Hematopoietic multipotent progenitor cell treated with erythropoietin and hydrocortisone succinate and interleukin-3 and kit ligand, for 17 days (in vitro differentiated cells): ENCODE data around the gene KLHL7.
"Not testable (repeated sequence)": the region's sequence is repeated elsewhere in the genome, so short reads cannot be mapped to it uniquely, and the experiment has no call there.

Source experiments
- DNase-seq: peaks from one replicate; pipeline ENCODE4 v3.0.0-alpha.2; 2015; ENCODE audit warnings: low spot score

Gene KLHL7

DNA sequence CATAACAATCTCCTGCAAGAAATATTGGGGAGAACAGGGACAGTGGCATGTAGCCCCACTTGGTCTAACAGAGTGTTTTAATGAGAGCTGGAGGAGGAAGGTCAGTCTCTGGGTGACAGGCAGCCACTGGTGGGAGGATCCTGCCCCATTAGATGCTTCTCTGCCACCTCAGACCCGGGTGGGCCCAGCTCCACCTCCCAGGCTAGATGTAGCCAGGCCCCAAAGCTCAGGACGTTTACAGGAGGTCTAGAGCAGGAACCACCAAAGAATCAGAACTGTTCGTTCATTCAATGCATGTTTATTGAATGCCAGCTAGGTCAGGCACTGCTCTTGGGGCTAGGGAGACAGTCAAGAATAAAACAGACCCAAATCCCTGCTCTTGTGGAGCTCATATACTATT is 112.6 kb downstream of the KLHL7 start:
- no peak for DNase-seq

DNA sequence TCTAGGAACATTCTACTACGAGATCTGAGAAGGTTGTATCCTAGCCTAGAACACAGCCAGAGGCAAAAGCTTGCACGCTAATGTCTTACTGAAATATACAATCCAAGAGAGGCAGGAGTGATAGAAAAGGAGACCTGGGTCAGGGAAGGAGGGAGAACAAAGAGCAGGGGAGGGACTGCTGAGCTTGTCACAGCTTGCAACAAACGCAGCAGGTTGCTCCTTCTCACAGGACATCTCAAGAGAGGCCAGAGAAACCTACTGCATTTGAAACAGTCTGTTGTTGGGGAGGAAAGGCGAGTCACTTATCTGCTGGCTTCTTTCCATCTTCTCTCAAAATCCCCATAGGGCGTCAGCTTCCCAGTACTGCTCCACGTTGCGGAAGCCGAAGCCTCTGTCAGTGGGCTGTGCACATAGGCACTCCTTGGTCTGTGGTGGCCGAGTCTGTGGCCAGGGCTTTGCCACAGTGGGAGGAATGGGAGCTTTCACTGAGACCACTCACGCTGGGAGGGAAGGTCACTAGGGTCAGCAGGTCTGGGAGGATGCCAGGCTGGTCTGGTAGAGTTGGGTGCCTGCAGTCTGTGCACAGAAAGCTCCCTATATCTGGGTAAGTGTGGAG is 115.2 kb downstream of the KLHL7 start:
- DNase-seq: no peak

DNA sequence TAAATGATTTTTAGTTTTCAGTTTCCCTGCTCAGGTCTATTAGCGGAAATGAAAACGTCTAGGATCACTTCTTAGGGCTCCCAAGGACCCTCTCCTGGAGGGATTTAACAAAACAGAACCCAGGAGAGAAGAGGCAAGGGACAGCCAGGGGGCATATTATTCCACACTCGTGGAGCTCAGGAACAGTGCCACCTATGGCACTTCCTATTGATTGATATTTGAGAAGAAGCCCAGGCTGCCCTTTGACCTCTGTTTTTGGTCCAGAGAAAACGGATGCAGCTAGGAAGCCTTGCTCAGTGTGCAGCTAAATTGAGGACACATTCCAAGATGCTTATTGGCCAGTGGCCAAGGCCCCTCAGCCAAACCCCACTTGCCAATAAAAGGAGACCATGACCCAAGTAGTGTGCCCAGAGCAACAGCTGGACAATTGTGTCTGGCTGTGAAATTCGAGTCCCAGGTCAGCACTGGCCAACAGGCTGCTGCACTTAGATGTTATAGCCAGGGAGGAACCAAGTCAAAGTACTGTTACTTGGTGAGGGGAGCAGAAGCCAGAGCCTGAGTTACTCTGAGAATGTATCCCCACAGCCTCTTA is 117.0 kb downstream of the KLHL7 start:
- DNase-seq: no peak

DNA sequence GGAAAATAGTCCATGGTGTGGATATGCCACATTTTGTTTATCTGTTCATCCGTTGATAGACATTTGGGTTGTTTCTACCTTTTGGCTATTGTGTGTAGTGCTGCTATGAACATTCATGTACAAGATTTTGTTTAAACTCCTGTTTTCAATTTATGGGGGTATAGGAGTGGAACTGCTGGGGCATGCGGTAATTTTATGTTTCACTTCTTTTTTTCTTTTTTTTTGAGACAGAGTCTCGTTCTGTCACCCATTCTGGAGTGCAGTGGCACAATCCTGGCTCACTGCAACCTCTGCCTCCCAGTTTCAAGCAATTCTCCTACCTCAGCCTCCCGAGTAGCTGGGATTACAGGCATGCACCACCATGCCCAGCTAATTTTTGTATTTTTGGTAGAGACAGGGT is 118.8 kb downstream of the KLHL7 start:
- not testable (repeated sequence) for DNase-seq

DNA sequence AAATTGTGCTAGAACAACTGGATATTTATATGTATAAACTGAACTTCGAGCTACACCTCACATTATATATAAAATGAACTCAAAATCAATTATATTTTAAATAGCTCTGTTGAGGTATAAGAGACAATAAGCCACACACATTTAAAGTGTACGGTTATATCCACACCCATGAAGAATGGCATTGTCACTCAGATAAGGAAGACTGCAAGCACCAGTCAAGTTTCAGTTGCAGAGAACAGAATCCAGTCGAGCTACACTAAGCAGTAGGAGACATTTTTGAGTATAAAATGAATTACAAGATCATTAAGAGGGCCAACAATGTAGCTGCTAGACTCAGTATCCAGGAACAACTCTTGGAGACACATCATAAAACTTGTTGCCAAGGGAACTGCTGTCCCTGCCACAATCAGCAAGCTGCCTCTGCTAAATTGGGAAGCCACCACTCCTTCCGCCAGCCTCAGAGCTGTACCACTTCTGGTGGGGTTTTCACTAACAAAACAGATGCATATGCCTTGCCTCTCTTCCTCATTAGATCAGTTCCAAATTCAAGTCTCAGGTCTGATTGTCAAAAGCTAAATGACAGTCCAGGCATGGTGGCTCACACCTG is 121.4 kb downstream of the KLHL7 start:
- no peak for DNase-seq
